Fibroblast of lung (primary cell): Measurements from ENCODE around the gene RALGAPB.

Experiments used
- CTCF ChIP-seq, 2 donors: IDR thresholded peaks in 1 of 2; conservative IDR thresholded peaks in 1 of 2; 1 replicate in 1 of 2; 2 replicates in 1 of 2; pipeline ENCODE4 v1.5.1; 2011 to 2012; ENCODE audit warnings: low read length in 2 of 2, control low read depth in 1 of 2, inconsistent platforms in 1 of 2, low read depth in 1 of 2, mild to moderate bottlenecking in 1 of 2
- EZH2 ChIP-seq: IDR thresholded peaks from 2 replicates; pipeline ENCODE4 v1.5.1; 2012; ENCODE audit warnings: low read length, control low read depth, mild to moderate bottlenecking; ENCODE audit errors: missing control alignments

- TF ChIP-seq CTCF (conservative IDR thresholded peaks at IDR 0.05 in 1 of 2, IDR thresholded peaks at IDR 0.05 in 1 of 2; ENCODE audit: low read depth in 1 of 2, low read length in 2 of 2) (no peak), EZH2 (no peak)
These were observed 75.9 kb downstream of the RALGAPB start for GRCh38 chr20:38548356-38549083.
